ENCODE measurements around the gene FZD8.

DNA sequence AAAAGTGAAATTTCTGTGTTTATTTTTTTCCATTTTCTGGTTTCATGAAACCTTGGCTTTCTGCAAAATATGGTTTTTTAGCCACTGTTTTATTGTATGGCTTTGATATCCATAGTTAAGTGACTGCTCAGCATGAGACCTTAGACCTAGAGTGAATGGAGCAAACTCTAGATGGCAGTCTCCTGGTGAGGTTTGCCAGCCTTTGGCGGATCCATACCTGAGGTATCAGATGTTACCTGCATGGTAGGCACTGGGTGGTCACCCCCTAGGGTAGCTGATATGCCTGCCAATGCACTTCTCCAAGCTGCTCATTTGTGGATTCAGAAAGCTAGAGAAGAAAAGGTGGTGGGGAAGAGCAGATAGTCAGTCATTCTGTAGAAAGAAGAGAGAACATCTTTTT is 17.4 kb upstream of the FZD8 start:
- no peak for TF ChIP-seq CTCF (IDR thresholded peaks at IDR 0.05; ENCODE audit: low read depth, low read length)
- TF ChIP-seq EZH2phosphoT487 (IDR thresholded peaks at IDR 0.05; ENCODE audit: low read depth) = no peak
